OCI-LY3 (cell line): Measurements from ENCODE around the gene FRMPD1.

Source experiments
- H2AFZ ChIP-seq: fragments of 200-600, 300-600 bp; shearing (Covaris generic); 2 replicates; pipeline ENCODE4 v1.6.0; 2014; ENCODE audit warnings: antibody characterized with exemption, low read depth, low read length
- H3K27ac ChIP-seq: fragments of 200-600, 300-600 bp; sonication (generic); 2 replicates; pipeline ENCODE4 v1.5.1; 2014; ENCODE audit warnings: mild to moderate bottlenecking, low read length, moderate library complexity, mixed read lengths
- H3K27me3 ChIP-seq: fragments of 200-600, 300-600 bp; sonication (generic); 2 replicates; pipeline ENCODE4 v1.6.1; 2014; ENCODE audit warnings: low read depth, low read length, mixed read lengths
- H3K36me3 ChIP-seq: fragments of 200-600, 300-600 bp; sonication (generic); replicated peaks from 2 replicates; pipeline ENCODE3; 2014; ENCODE audit warnings: low read depth, low read length, mixed read lengths
- H3K4me1 ChIP-seq: fragments of 300-600, 200-600 bp; sonication (generic); 2 replicates; pipeline ENCODE4 v1.6.1; 2014; ENCODE audit warnings: low read length, mixed read lengths
- H3K4me2 ChIP-seq: fragments of 200-600, 300-600 bp; sonication (generic); 2 replicates; pipeline ENCODE4 v1.6.1; 2014; ENCODE audit warnings: low read length, mixed read lengths
- H3K4me3 ChIP-seq: fragments of 300-600, 200-600 bp; sonication (generic); 2 replicates; pipeline ENCODE4 v1.5.1; 2014; ENCODE audit warnings: antibody characterized with exemption, mild to moderate bottlenecking, low read length, moderate library complexity
- H3K79me2 ChIP-seq: fragments of 300-600, 200-600 bp; shearing (Covaris generic); 2 replicates; pipeline ENCODE4 v1.6.1; 2014; ENCODE audit warnings: mild to moderate bottlenecking, low read length, mixed read lengths
- H3K9ac ChIP-seq: fragments of 300-600, 200-600 bp; shearing (Covaris generic); 2 replicates; pipeline ENCODE4 v1.6.0; 2014; ENCODE audit warnings: mild to moderate bottlenecking, low read length, moderate library complexity
- H3K9me3 ChIP-seq: fragments of 200-600, 300-600 bp; shearing (Covaris generic); 2 replicates; pipeline ENCODE4 v1.6.1; 2014; ENCODE audit warnings: low read length, mixed read lengths; ENCODE audit not compliant: insufficient read depth
- H4K20me1 ChIP-seq: fragments of 200-600, 300-600 bp; sonication (generic); 2 replicates; pipeline ENCODE4 v1.6.1; 2016; ENCODE audit warnings: low read length, mixed read lengths; ENCODE audit not compliant: insufficient read depth
- EZH2phosphoT487 ChIP-seq: fragments of 200-600 bp; shearing (Covaris generic); IDR thresholded peaks from 2 replicates; pipeline ENCODE4 v1.6.1; 2018; ENCODE audit warnings: antibody characterized with exemption, mixed run types, low read depth
- TF ChIP-seq, protein P1 (sequence below): fragments of 200-600, 300-600 bp; sonication (generic); IDR thresholded peaks from 2 replicates; pipeline ENCODE4 v1.5.1; 2014; ENCODE audit warnings: antibody characterized with exemption, low read length, low read depth

Gene FRMPD1

DNA sequence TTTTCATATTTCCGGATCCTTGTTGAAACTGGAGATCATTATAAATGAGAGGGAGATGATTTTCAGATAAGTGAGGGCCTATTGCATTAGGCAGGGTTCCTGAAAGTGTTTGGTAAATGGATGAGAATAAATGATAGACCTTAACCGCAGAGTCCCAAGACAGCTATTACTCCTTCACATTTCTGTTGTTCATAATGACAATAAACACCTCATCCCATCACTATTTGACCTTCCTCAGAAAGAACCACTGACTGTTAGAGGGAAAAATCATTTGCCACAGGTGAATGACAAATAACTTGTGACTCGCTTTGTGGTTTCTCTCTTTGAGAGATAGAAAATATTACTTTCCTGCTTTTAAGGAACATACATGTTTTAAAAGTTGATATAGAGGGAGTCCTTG is 55.5 kb downstream of the FRMPD1 start:
- no peak overlapping the region for H3K9ac ChIP-seq
- H3K4me2 ChIP-seq = no peak overlapping the region
- H3K4me3 ChIP-seq = no peak overlapping the region
- TF ChIP-seq, protein P1, sequence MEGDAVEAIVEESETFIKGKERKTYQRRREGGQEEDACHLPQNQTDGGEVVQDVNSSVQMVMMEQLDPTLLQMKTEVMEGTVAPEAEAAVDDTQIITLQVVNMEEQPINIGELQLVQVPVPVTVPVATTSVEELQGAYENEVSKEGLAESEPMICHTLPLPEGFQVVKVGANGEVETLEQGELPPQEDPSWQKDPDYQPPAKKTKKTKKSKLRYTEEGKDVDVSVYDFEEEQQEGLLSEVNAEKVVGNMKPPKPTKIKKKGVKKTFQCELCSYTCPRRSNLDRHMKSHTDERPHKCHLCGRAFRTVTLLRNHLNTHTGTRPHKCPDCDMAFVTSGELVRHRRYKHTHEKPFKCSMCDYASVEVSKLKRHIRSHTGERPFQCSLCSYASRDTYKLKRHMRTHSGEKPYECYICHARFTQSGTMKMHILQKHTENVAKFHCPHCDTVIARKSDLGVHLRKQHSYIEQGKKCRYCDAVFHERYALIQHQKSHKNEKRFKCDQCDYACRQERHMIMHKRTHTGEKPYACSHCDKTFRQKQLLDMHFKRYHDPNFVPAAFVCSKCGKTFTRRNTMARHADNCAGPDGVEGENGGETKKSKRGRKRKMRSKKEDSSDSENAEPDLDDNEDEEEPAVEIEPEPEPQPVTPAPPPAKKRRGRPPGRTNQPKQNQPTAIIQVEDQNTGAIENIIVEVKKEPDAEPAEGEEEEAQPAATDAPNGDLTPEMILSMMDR = no peak
- TF ChIP-seq EZH2phosphoT487 = no peak
- no peaks in the 10 kb centered on the region for H3K36me3 ChIP-seq
- no peak overlapping the region for H2AFZ ChIP-seq
- H3K79me2 ChIP-seq = no peaks in the 10 kb centered on the region
- no peaks in the 10 kb centered on the region for H3K9me3 ChIP-seq
- peaks cover 12% of the 10 kb centered on the region for H3K27me3 ChIP-seq
- no peak overlapping the region for H3K27ac ChIP-seq
- peaks cover 7% of the 10 kb centered on the region for H3K4me1 ChIP-seq
- no peaks in the 10 kb centered on the region for H4K20me1 ChIP-seq

DNA sequence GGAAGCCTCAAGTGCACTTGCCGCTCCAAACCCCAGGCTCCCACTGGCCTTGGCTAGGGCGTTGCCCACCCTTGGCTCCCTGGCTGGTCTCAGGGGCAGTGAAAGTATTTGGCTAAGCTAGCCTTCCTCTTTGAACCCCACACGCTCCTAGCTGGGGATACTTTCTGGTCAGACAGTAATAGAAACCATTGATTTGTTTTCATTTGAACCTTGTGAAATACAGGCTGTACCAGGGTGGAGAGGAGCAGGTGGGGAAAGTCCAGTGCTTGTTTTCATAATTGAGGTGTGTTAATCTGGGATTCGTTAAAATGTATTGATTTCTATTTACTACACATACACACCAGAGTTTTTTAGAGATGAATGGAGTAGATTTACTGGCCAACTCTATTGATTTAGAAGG is 57.0 kb downstream of the FRMPD1 start:
- H3K9ac ChIP-seq = no peak overlapping the region
- H3K9me3 ChIP-seq = no peaks in the 10 kb centered on the region
- TF ChIP-seq, protein P1 = no peak
- no peak overlapping the region for H2AFZ ChIP-seq
- H3K27ac ChIP-seq = no peak overlapping the region
- H3K79me2 ChIP-seq = no peaks in the 10 kb centered on the region
- H4K20me1 ChIP-seq = no peaks in the 10 kb centered on the region
- H3K4me2 ChIP-seq = no peak overlapping the region
- peaks cover 7% of the 10 kb centered on the region for H3K4me1 ChIP-seq
- no peak overlapping the region for H3K4me3 ChIP-seq
- H3K36me3 ChIP-seq = no peaks in the 10 kb centered on the region
- peaks cover 12% of the 10 kb centered on the region for H3K27me3 ChIP-seq

DNA sequence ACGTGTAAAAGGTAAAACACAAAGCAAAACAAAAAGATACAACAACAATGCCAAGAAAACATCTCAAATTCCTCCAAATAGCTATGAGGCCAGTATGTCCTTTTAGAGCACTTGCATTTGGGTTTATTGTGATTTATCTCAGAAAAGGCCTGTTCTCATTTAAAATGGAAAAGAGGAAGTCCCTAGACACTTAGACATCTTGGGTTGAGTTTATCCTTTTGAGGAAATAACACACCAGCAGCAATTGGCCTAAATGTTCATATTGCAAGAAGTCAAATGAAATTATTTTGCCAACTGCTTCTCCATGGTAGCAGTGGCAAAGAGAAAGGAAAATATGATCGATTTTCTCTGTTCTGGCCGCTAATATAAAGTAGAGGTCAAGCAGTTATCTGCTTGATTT is 59.3 kb downstream of the FRMPD1 start:
- no peak overlapping the region for H3K4me3 ChIP-seq
- H3K4me1 ChIP-seq = peaks cover 7% of the 10 kb centered on the region
- H4K20me1 ChIP-seq = no peaks in the 10 kb centered on the region
- H3K27ac ChIP-seq = no peak overlapping the region
- no peaks in the 10 kb centered on the region for H3K79me2 ChIP-seq
- H3K27me3 ChIP-seq = peaks cover 12% of the 10 kb centered on the region
- no peaks in the 10 kb centered on the region for H3K9me3 ChIP-seq
- 0 out of 2 replicates have a peak overlapping the region, but pooled peaks have one; percentile 46 for H2AFZ ChIP-seq
- no peaks in the 10 kb centered on the region for H3K36me3 ChIP-seq
- no peak overlapping the region for H3K4me2 ChIP-seq
- no peak overlapping the region for H3K9ac ChIP-seq
- no peak for TF ChIP-seq EZH2phosphoT487
- TF ChIP-seq, protein P1 = no peak

DNA sequence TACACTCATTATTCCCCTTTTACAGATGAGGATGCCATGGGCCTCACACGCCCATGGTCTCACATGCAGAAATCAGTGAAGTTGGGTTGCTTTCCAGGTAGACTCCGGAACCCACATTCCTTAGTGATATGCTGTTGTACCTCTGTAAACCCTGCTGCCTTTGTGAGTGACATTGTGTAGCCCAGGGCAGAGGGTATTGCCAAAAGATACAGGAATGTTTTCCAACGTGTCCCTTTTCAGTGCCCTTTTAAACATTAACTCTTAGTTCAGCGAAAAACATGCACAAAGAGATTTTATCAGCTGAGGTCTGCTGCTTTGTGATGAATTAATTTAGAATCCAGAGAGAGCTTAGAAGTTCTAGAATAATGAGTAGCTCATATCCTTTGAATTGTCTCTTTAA is 64.5 kb downstream of the FRMPD1 start:
- Histone ChIP-seq H2AFZ (no peak overlapping the region), H3K4me3 (no peak overlapping the region)

More for the DNA sequence above, 64.5 kb downstream of the FRMPD1 start:
- no peak for TF ChIP-seq EZH2phosphoT487
- TF ChIP-seq, protein P1 = no peak
- Histone ChIP-seq H3K27ac (no peak overlapping the region), H3K9ac (no peak overlapping the region), H3K9me3 (no peaks in the 10 kb centered on the region), H3K79me2 (no peaks in the 10 kb centered on the region), H3K4me2 (no peak overlapping the region), H3K27me3 (no peaks in the 10 kb centered on the region), H4K20me1 (no peaks in the 10 kb centered on the region), H3K4me1 (peaks cover 12% of the 10 kb centered on the region), H3K36me3 (no peaks in the 10 kb centered on the region)
